Stimulated activated CD4-positive, alpha-beta T cell treated with anti-CD3 and anti-CD28 coated beads, Interleukin-12 subunit alpha, Interleukin-12 subunit beta, amount 100 ng/mL, for 48 hours (primary cell): Measurements from ENCODE around the gene TSEN2.

ENCODE experiments used
- DNase-seq, 3 donors: peaks; one replicate each; pipeline ENCODE4 v3.0.0-alpha.2; 2020; ENCODE audit warnings: low read depth in 2 of 3, low spot score in 1 of 3

The TSEN2 gene

DNA sequence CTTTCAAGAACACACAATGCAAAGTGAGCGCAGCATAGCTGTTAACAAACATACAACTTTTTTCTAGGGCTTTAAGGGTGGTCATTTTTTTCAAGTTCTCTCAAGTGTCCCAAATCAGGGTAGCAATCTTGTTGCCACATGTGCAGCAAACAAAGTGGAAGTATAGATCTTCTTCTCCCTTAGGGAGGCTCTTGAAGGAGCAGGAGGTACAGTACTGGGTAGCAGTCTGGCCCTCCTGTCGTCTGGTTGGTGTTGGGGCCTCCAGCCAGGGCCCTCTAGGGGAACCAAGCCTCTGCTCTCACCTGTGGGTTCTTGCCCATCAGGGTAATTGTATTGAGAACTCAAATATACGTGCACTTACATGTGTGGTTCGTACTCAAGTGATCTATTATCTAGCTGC is 98.5 kb downstream of the TSEN2 start:
- DNase-seq: no peak
